ENCODE data around the gene COX6A2. TPM values are rescaled to one million over a fixed set of nuclear protein-coding genes. Genes with fewer than 3 reads are reported as not detected.

Gene COX6A2
- polyA plus RNA-seq, 1 experiment = not detected

GRCh38 chr16:31393056-31393455 is 35.1 kb downstream of the COX6A2 start, which contains the start of gene ITGAD:
Gene ITGAD (plus strand): TSS chr16:31393335. CDS start chr16:31393361, 26 bp downstream.
- H3K36me3 ChIP-seq (ENCODE audit: control insufficient read depth, insufficient read depth, low read length) = no peaks in the 10 kb centered on the region
- DNase-seq (ENCODE audit: low read depth) = no peak
- TF ChIP-seq, protein P1, sequence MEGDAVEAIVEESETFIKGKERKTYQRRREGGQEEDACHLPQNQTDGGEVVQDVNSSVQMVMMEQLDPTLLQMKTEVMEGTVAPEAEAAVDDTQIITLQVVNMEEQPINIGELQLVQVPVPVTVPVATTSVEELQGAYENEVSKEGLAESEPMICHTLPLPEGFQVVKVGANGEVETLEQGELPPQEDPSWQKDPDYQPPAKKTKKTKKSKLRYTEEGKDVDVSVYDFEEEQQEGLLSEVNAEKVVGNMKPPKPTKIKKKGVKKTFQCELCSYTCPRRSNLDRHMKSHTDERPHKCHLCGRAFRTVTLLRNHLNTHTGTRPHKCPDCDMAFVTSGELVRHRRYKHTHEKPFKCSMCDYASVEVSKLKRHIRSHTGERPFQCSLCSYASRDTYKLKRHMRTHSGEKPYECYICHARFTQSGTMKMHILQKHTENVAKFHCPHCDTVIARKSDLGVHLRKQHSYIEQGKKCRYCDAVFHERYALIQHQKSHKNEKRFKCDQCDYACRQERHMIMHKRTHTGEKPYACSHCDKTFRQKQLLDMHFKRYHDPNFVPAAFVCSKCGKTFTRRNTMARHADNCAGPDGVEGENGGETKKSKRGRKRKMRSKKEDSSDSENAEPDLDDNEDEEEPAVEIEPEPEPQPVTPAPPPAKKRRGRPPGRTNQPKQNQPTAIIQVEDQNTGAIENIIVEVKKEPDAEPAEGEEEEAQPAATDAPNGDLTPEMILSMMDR (IDR thresholded peaks at IDR 0.05; ENCODE audit: insufficient read depth, low read depth, low read length) = no peak
- no peak within 1 kb of the TSS for H3K4me3 ChIP-seq (ENCODE audit: low read depth, low read length)
- ChIA-PET CTCF (interaction anchor here (0.6 kb wide), 1 partner anchor 10 kb away, joined by 5 read pairs; no protein-coding TSS in a partner anchor), POLR2A (no interaction called here)
- H3K27me3 ChIP-seq (ENCODE audit: control insufficient read depth, insufficient read depth, low read length) = peaks cover 1% of the 10 kb centered on the region; the same call in 1 of the 2 replicates

- TF ChIP-seq, protein P1 (IDR thresholded peaks at IDR 0.05; ENCODE audit: insufficient read depth, low read depth, low read length) = no peak
- no peak overlapping the region for H3K4me3 ChIP-seq (ENCODE audit: low read depth, low read length)
- ChIA-PET CTCF (no interaction called here), POLR2A (no interaction called here)
- DNase-seq (ENCODE audit: low read depth) = no peak
- H3K36me3 ChIP-seq (ENCODE audit: control insufficient read depth, insufficient read depth, low read length) = no peaks in the 10 kb centered on the region
- peaks cover 1% of the 10 kb centered on the region; the same call in 1 of the 2 replicates for H3K27me3 ChIP-seq (ENCODE audit: control insufficient read depth, insufficient read depth, low read length)
These were observed 37.6 kb downstream of the COX6A2 start for GRCh38 chr16:31390504-31391041.

DNA sequence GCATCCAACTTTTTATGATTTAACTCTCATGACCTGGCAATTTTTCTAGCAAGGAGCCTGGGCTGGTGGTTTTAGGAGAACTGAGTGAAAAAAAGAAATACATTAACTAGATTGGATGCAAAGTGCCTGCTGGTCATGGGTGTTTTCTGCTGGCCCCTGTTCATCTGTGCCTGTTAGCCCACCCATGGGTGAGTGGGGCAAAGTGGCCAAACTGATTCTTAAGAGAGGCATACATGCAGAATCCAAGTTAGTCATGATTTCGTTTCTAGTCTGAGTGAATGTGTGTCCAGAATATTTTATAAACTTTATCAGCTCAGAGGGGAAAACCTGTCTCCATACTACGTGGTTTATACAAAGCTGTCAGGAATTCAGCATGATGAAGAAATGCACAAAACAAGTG is 39.6 kb downstream of the COX6A2 start:
- ChIA-PET CTCF (no interaction called here), POLR2A (no interaction called here)
- DNase-seq (ENCODE audit: low read depth) = no peak
- Histone ChIP-seq H3K36me3 (ENCODE audit: control insufficient read depth, insufficient read depth, low read length) (no peaks in the 10 kb centered on the region), H3K4me3 (ENCODE audit: low read depth, low read length) (no peak overlapping the region), H3K27me3 (ENCODE audit: control insufficient read depth, insufficient read depth, low read length) (peaks cover 1% of the 10 kb centered on the region)
- TF ChIP-seq, protein P1 (IDR thresholded peaks at IDR 0.05; ENCODE audit: insufficient read depth, low read depth, low read length) = no peak

DNA sequence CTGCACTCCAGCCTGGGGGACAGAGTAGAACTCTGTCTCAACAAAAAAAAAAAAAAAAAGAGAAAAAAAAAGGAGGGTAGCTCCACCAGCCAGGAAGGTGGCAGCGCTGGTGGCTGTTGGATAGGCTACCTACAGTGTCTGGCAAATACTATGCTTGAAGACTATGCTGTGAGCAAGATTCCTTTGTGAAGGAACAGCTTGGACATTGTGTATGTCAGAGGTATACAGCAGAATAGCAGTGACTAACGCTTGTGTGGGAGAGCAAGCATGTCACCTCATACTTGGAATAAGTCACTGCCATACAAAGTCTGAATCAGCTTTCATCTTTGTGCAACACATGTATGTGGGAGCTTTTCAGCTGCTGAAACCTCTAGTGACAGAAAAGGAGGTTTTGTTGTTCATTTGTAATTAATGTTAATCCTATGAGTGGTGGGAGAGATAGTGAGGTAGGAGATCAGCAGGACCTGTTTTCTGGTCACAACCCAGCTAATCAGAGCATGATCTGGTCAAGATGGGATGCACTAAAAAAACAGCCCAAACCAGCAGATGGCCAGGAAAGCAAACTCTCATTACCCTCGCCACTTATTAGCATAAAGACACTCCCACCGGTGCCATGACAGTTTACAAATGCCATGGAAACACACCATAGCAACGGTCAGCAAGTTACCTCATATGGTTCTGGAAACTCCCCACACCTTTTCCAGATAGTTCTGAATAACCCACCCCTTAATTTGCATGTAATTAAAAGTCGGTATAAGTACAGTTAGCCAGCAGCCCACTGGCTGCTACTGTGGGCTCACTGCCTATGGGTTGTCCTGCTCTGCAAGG is 41.8 kb downstream of the COX6A2 start:
- TF ChIP-seq, protein P1 (IDR thresholded peaks at IDR 0.05; ENCODE audit: insufficient read depth, low read depth, low read length) = no peak
- CTCF ChIA-PET = interaction anchor here (0.5 to 1.3 kb wide), 4 partner anchors 10 to 146 kb away, joined by 3 read pairs; no protein-coding TSS in a partner anchor
- no peak for DNase-seq (ENCODE audit: low read depth)
- POLR2A ChIA-PET = no interaction called here
- H3K27me3 ChIP-seq (ENCODE audit: control insufficient read depth, insufficient read depth, low read length) = peaks cover 1% of the 10 kb centered on the region
- H3K4me3 ChIP-seq (ENCODE audit: low read depth, low read length) = no peak overlapping the region
- H3K36me3 ChIP-seq (ENCODE audit: control insufficient read depth, insufficient read depth, low read length) = no peaks in the 10 kb centered on the region

GRCh38 chr16:31385680-31386079 is 42.5 kb downstream of the COX6A2 start:
- Histone ChIP-seq H3K4me3 (ENCODE audit: low read depth, low read length) (no peak overlapping the region), H3K27me3 (ENCODE audit: control insufficient read depth, insufficient read depth, low read length) (peaks cover 1% of the 10 kb centered on the region), H3K36me3 (ENCODE audit: control insufficient read depth, insufficient read depth, low read length) (no peaks in the 10 kb centered on the region)
- POLR2A ChIA-PET = no interaction called here
- TF ChIP-seq, protein P1 (IDR thresholded peaks at IDR 0.05; ENCODE audit: insufficient read depth, low read depth, low read length) = no peak
- CTCF ChIA-PET = interaction anchor here (0.5 to 1.3 kb wide), 3 partner anchors 16 to 146 kb away, joined by 3 read pairs; no protein-coding TSS in a partner anchor
- no peak for DNase-seq (ENCODE audit: low read depth)

Data from BJ (cell line).